ENCODE data around the gene MUC22.

MUC22 gene

DNA sequence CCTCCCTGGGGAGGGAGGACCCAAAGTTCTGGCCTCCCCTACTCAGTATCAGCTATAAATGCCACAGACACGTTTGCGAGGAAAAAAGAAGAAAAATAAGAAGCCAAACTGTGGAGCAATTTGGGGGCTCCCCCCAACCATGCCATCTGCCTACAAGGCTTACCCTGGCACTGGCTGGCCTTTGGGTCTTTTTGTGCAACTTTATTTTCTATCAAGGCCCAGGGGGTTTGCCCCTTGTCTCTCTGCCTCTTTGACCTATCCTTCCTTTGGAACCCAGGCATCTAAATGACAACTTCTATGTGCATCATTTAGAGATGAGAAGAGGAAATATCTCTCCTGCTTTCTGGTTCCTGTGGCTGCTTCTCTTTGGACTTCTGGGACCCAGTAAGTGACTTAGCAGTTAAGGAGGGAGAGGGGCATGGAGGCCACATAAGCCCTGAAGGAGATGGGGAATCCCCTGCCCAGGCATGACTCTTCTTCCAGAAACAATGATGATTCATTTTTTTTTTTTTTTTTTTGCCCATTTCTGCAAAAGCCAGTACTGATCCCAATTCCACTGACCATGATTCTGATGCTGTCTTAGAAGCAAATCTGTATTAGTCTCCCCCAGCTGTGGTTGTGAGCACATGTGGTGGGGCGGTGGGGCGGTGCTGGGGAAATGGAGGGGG lies at the start of gene MUC22:
MUC22 (plus strand) TSS at position 82 of the 668 bp plus-strand sequence; CDS start at position 315, 233 bp downstream.
- DNase-seq (ENCODE audit: extremely low spot score), result no peak
- POLR2A ChIA-PET, result no interaction called here
- CTCF ChIA-PET, result no interaction called here
- TF ChIP-seq FOXA1 (IDR thresholded peaks at IDR 0.05) (no peak), SP1 (IDR thresholded peaks at IDR 0.05) (no peak), ELF4 (IDR thresholded peaks at IDR 0.05) (no peak), SUZ12 (IDR thresholded peaks at IDR 0.05) (no peak), CTBP1 (IDR thresholded peaks at IDR 0.05; ENCODE audit: borderline replicate concordance) (no peak), FOXK2 (IDR thresholded peaks at IDR 0.05) (no peak), L3MBTL2 (conservative IDR thresholded peaks at IDR 0.05) (no peak), HDGF (IDR thresholded peaks at IDR 0.05; ENCODE audit: borderline replicate concordance) (no peak), BHLHE40 (IDR thresholded peaks at IDR 0.05; ENCODE audit: borderline replicate concordance) (no peak), ZNF384 (IDR thresholded peaks at IDR 0.05) (no peak), TARDBP (IDR thresholded peaks at IDR 0.05) (no peak), LEF1 (IDR thresholded peaks at IDR 0.05; ENCODE audit: borderline replicate concordance) (no peak), NFRKB (IDR thresholded peaks at IDR 0.05) (no peak), ARNT (IDR thresholded peaks at IDR 0.05) (no peak), FOXM1 (IDR thresholded peaks at IDR 0.05; ENCODE audit: borderline replicate concordance) (no peak), PKNOX1 (IDR thresholded peaks at IDR 0.05) (no peak)

- DNase-seq (ENCODE audit: extremely low spot score), result peak; percentile 21
- CTCF ChIA-PET, result interaction anchor here (0.6 kb wide), 1 partner anchor 126 kb away, joined by 3 read pairs; no protein-coding TSS in a partner anchor
- POLR2A ChIA-PET, result interaction anchor here (1.0 to 1.5 kb wide), 3 partner anchors 21 to 47 kb away, joined by 3 to 4 read pairs (median 3); partner anchors contain the start of gene VARS2
- TF ChIP-seq PKNOX1 (IDR thresholded peaks at IDR 0.05) (no peak), LEF1 (IDR thresholded peaks at IDR 0.05; ENCODE audit: borderline replicate concordance) (no peak), HDGF (IDR thresholded peaks at IDR 0.05; ENCODE audit: borderline replicate concordance) (no peak), BHLHE40 (IDR thresholded peaks at IDR 0.05; ENCODE audit: borderline replicate concordance) (no peak), FOXM1 (IDR thresholded peaks at IDR 0.05; ENCODE audit: borderline replicate concordance) (no peak), L3MBTL2 (conservative IDR thresholded peaks at IDR 0.05) (no peak), FOXK2 (IDR thresholded peaks at IDR 0.05) (no peak), CTBP1 (IDR thresholded peaks at IDR 0.05; ENCODE audit: borderline replicate concordance) (no peak), TARDBP (IDR thresholded peaks at IDR 0.05) (no peak), SP1 (IDR thresholded peaks at IDR 0.05) (no peak), NFRKB (IDR thresholded peaks at IDR 0.05) (no peak), ELF4 (IDR thresholded peaks at IDR 0.05) (no peak), FOXA1 (IDR thresholded peaks at IDR 0.05) (no peak), SUZ12 (IDR thresholded peaks at IDR 0.05) (no peak)
These were observed 49.2 kb upstream of the MUC22 start for GRCh38 chr6:30960907-30961673.

- no peak for DNase-seq (ENCODE audit: extremely low spot score)
- POLR2A ChIA-PET, result no interaction called here
- TF ChIP-seq FOXM1 (IDR thresholded peaks at IDR 0.05; ENCODE audit: borderline replicate concordance) (no peak), ELF4 (IDR thresholded peaks at IDR 0.05) (no peak), TARDBP (IDR thresholded peaks at IDR 0.05) (no peak), ZNF384 (IDR thresholded peaks at IDR 0.05) (no peak), NFRKB (IDR thresholded peaks at IDR 0.05) (no peak), L3MBTL2 (conservative IDR thresholded peaks at IDR 0.05) (no peak), BHLHE40 (IDR thresholded peaks at IDR 0.05; ENCODE audit: borderline replicate concordance) (no peak), FOXA1 (IDR thresholded peaks at IDR 0.05) (no peak), SP1 (IDR thresholded peaks at IDR 0.05) (no peak)
- CTCF ChIA-PET, result no interaction called here
These were observed 47.6 kb upstream of the MUC22 start for GRCh38 chr6:30962716-30963115.

DNA sequence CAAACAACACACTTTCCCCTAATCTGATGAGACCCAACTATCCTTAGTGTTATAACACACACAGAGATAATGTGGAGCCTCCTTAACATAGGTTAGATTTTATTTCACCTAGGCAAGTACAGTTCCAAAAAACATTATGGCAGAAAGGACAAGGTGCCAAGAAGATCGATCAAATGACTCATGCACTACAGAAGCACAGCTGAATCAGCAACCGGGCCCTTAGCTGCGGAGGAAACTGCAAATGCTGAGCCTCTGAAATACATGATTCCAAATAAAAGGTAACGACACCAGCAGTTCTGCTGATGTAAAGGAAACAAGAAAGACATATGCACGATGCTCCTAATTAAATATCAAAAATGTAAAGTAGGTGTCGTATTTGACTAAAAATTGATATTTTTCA lies 46.6 kb upstream of the MUC22 start:
- POLR2A ChIA-PET, result no interaction called here
- no peak for TF ChIP-seq HDGF (IDR thresholded peaks at IDR 0.05; ENCODE audit: borderline replicate concordance)
- TF ChIP-seq CTBP1 (IDR thresholded peaks at IDR 0.05; ENCODE audit: borderline replicate concordance), result no peak
- no peak for TF ChIP-seq FOXK2 (IDR thresholded peaks at IDR 0.05)
- TF ChIP-seq SUZ12 (IDR thresholded peaks at IDR 0.05), result no peak
- no peak for TF ChIP-seq BHLHE40 (IDR thresholded peaks at IDR 0.05; ENCODE audit: borderline replicate concordance)
- no peak for TF ChIP-seq ELF4 (IDR thresholded peaks at IDR 0.05)
- DNase-seq (ENCODE audit: extremely low spot score), result no peak
- CTCF ChIA-PET, result interaction anchor here (1.0 kb wide), 1 partner anchor 21 kb away, joined by 3 read pairs; no protein-coding TSS in a partner anchor

DNA sequence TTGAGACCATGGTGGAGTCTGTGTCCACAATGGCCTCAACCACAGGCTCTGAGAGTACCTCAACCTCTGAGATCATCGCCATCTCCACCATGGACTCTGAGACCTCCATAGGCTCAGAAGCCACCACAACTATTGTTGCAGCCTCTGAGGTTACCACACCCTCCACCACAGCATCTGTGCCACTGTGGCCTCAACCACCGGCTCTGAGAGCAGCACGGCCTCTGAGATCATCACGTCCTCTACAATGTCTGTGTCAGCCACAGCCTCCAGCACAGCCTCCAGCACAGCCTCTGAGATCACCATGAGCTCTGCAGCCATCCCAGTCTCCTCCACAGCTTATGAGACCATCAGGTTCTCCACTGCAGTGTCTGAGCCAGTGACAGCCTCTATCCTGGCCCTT lies 46.2 kb upstream of the MUC22 start:
- TF ChIP-seq ELF4 (IDR thresholded peaks at IDR 0.05) (no peak), SP1 (IDR thresholded peaks at IDR 0.05) (no peak), BHLHE40 (IDR thresholded peaks at IDR 0.05; ENCODE audit: borderline replicate concordance) (no peak), L3MBTL2 (conservative IDR thresholded peaks at IDR 0.05) (no peak), CTBP1 (IDR thresholded peaks at IDR 0.05; ENCODE audit: borderline replicate concordance) (no peak), ARNT (IDR thresholded peaks at IDR 0.05) (no peak), TARDBP (IDR thresholded peaks at IDR 0.05) (no peak)
- CTCF ChIA-PET, result interaction anchor here (1.0 kb wide), 1 partner anchor 22 kb away, joined by 3 read pairs; no protein-coding TSS in a partner anchor

GRCh38 chr6:30965140-30965601 lies 45.1 kb upstream of the MUC22 start:
- POLR2A ChIA-PET, result no interaction called here
- no peak for DNase-seq (ENCODE audit: extremely low spot score)
- CTCF ChIA-PET, result no interaction called here
- TF ChIP-seq TARDBP (IDR thresholded peaks at IDR 0.05) (no peak), FOXM1 (IDR thresholded peaks at IDR 0.05; ENCODE audit: borderline replicate concordance) (no peak), PKNOX1 (IDR thresholded peaks at IDR 0.05) (no peak), SUZ12 (IDR thresholded peaks at IDR 0.05) (no peak), ELF4 (IDR thresholded peaks at IDR 0.05) (no peak), HDGF (IDR thresholded peaks at IDR 0.05; ENCODE audit: borderline replicate concordance) (no peak), ARNT (IDR thresholded peaks at IDR 0.05) (no peak), SP1 (IDR thresholded peaks at IDR 0.05) (no peak), NFRKB (IDR thresholded peaks at IDR 0.05) (no peak), FOXA1 (IDR thresholded peaks at IDR 0.05) (no peak), L3MBTL2 (conservative IDR thresholded peaks at IDR 0.05) (no peak), FOXK2 (IDR thresholded peaks at IDR 0.05) (no peak), CTBP1 (IDR thresholded peaks at IDR 0.05; ENCODE audit: borderline replicate concordance) (no peak)

More for the DNA sequence above, 46.2 kb upstream of the MUC22 start:
- DNase-seq (ENCODE audit: extremely low spot score), result no peak
- POLR2A ChIA-PET, result no interaction called here

All from HEK293T (cell line).